Epithelial cell of proximal tubule (primary cell): Measurements from ENCODE around the gene PCYT2. TPM values are rescaled to one million over a fixed set of nuclear protein-coding genes. Genes with fewer than 3 reads are reported as not detected.

Experiments
- DNase-seq: peaks from one replicate; pipeline ENCODE4 v3.0.0-alpha.2; 2011; ENCODE audit warnings: low read depth
- H3K4me3 ChIP-seq: 2 replicates; pipeline ENCODE4 v1.5.1; 2011; ENCODE audit warnings: low read depth, mild to moderate bottlenecking, low read length
- CTCF ChIP-seq: conservative IDR thresholded peaks from 2 replicates; pipeline ENCODE4 v1.5.1; 2012; ENCODE audit warnings: low read depth, mild to moderate bottlenecking, low read length
- total RNA-seq: library from RNA; depleted of rRNA; stranded (reverse); fragments of >200 nt; gene quantifications from 2 replicates; pipeline ENCODE4 v1.2.3, GENCODE V29; 2015

The PCYT2 gene
- total RNA-seq, 1 donor from 2014 or later = 24.3 TPM

GRCh38 chr17:81909231-81909630, 2.0 kb downstream of the PCYT2 start:
- no peak for TF ChIP-seq CTCF
- no peak for DNase-seq
- H3K4me3 ChIP-seq = no peak overlapping the region

- no peak for DNase-seq
- no peak for TF ChIP-seq CTCF
- H3K4me3 ChIP-seq = no peak overlapping the region
Measured at GRCh38 chr17:81908793-81909192, 2.4 kb downstream of the PCYT2 start.

GRCh38 chr17:81907219-81908145, 3.7 kb downstream of the PCYT2 start:
- DNase-seq = no peak
- peak; percentile 17 for TF ChIP-seq CTCF
- H3K4me3 ChIP-seq = no peak overlapping the region

- no peak for TF ChIP-seq CTCF
- no peak overlapping the region for H3K4me3 ChIP-seq
Measured at GRCh38 chr17:81906476-81907218, 4.6 kb downstream of the PCYT2 start.

GRCh38 chr17:81905993-81906392, 5.2 kb downstream of the PCYT2 start:
- no peak for TF ChIP-seq CTCF
- no peak for DNase-seq

More at GRCh38 chr17:81906476-81907218, 4.6 kb downstream of the PCYT2 start:
- DNase-seq = no peak

GRCh38 chr17:81905424-81905875, 5.7 kb downstream of the PCYT2 start:
- no peak for DNase-seq
- TF ChIP-seq CTCF = no peak
- no peak overlapping the region for H3K4me3 ChIP-seq

More at GRCh38 chr17:81905993-81906392, 5.2 kb downstream of the PCYT2 start:
- no peak overlapping the region for H3K4me3 ChIP-seq
